ENCODE results near the gene CLEC4G.

The CLEC4G gene

GRCh38 chr19:7725791-7726190, 6.1 kb downstream of the CLEC4G start:
- H3K9me3 ChIP-seq (ENCODE audit: control insufficient read depth, low read length): no peaks in the 10 kb centered on the region
- no peak overlapping the region for H3K4me3 ChIP-seq (ENCODE audit: extremely low read depth, insufficient read depth, low read length, poor library complexity, severe bottlenecking)
- H3K27ac ChIP-seq (ENCODE audit: low read depth, low read length, severe bottlenecking): no peak overlapping the region
- 67 to 71% methylated on average over 1 to 2 of the region's 2 CpGs for WGBS, 2 experiments (ENCODE audit: insufficient coverage in 2 of 2)
- no peaks in the 10 kb centered on the region for H3K4me1 ChIP-seq (ENCODE audit: control insufficient read depth, insufficient read depth, low read length, poor library complexity, severe bottlenecking)
- H3K36me3 ChIP-seq (ENCODE audit: control insufficient read depth, insufficient read depth, low read length): no peaks in the 10 kb centered on the region

DNA sequence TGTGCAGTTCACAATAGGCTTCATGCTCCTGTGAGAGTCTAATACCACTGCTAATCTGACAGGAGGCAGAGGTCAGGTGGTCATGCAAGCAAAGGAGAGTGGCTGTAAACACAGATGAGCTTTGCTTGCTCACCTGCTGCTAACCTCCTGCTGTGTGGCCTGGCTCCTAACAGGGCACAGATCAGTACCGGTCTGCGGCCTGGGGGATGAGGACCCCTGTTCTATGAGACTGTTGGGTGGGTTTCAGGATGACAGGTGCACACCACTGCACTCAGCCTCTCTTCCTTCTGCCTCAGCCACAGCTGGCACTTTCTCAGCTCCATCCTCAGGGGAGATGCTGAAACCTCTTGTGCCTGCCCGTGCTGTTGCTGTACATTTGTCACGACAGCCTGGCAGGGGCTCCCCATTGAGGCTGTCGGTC, 9.7 kb downstream of the CLEC4G start:
- H3K4me3 ChIP-seq (ENCODE audit: extremely low read depth, insufficient read depth, low read length, poor library complexity, severe bottlenecking): no peak overlapping the region
- 55 to 59% methylated on average over 3 of the region's 5 CpGs for WGBS, 2 experiments (ENCODE audit: insufficient coverage in 2 of 2)

DNA sequence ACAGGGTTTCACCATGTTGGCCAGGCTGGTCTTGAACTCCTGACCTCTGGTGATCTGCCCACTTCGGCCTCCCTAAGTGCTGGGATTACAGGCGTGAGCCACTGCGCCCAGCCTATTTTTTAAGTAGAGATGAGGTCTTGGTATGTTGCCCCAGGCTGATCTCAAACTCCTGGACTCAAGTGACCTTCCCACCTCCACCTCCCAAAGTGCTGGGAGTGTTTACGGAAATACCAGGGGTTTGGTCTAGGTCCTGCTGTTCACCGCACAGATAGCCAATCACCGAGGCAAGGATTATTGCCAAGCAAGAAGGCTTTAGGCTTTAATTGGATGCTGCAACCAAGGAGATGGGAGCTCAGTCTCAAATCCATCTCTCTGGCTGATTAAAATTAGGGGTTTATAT, 11.6 kb downstream of the CLEC4G start:
- H3K36me3 ChIP-seq (ENCODE audit: control insufficient read depth, insufficient read depth, low read length): no peaks in the 10 kb centered on the region
- H3K9me3 ChIP-seq (ENCODE audit: control insufficient read depth, low read length): no peaks in the 10 kb centered on the region
- WGBS, 2 experiments (ENCODE audit: insufficient coverage in 2 of 2): 88 to 89% methylated on average over 4 to 5 of the region's 6 CpGs
- no peaks in the 10 kb centered on the region for H3K4me1 ChIP-seq (ENCODE audit: control insufficient read depth, insufficient read depth, low read length, poor library complexity, severe bottlenecking)
- H3K27ac ChIP-seq (ENCODE audit: low read depth, low read length, severe bottlenecking): no peak overlapping the region
- no peak overlapping the region for H3K4me3 ChIP-seq (ENCODE audit: extremely low read depth, insufficient read depth, low read length, poor library complexity, severe bottlenecking)

More for the DNA sequence above, 9.7 kb downstream of the CLEC4G start:
- Histone ChIP-seq H3K27ac (ENCODE audit: low read depth, low read length, severe bottlenecking) (no peak overlapping the region), H3K36me3 (ENCODE audit: control insufficient read depth, insufficient read depth, low read length) (no peaks in the 10 kb centered on the region), H3K4me1 (ENCODE audit: control insufficient read depth, insufficient read depth, low read length, poor library complexity, severe bottlenecking) (no peaks in the 10 kb centered on the region), H3K9me3 (ENCODE audit: control insufficient read depth, low read length) (no peaks in the 10 kb centered on the region)

DNA sequence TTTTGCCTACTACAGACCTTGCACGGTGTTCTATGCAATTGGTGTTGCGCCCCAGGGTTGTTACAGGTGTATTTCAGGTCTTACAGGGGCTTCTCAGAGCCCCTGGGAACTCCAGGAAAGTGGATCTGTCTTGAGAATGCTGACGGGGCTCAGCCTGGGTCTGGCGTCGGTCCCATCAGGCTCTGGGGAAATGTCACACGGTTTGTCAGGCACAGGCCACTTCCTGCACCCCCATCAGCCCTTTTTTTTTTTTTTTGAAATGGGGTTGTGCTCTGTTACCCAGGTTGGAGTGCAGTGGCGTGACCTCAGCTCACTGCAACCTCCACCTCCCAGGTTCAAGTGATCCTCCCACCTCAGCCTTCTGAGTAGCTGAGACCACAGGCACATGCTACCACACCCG, 13.2 kb downstream of the CLEC4G start:
- 78 to 87% methylated on average over 7 of the region's 8 CpGs for WGBS, 2 experiments (ENCODE audit: insufficient coverage in 2 of 2)
- H3K4me3 ChIP-seq (ENCODE audit: extremely low read depth, insufficient read depth, low read length, poor library complexity, severe bottlenecking): no peak overlapping the region
- H3K4me1 ChIP-seq (ENCODE audit: control insufficient read depth, insufficient read depth, low read length, poor library complexity, severe bottlenecking): no peaks in the 10 kb centered on the region
- no peaks in the 10 kb centered on the region for H3K36me3 ChIP-seq (ENCODE audit: control insufficient read depth, insufficient read depth, low read length)
- H3K9me3 ChIP-seq (ENCODE audit: control insufficient read depth, low read length): no peaks in the 10 kb centered on the region
- no peak overlapping the region for H3K27ac ChIP-seq (ENCODE audit: low read depth, low read length, severe bottlenecking)

GRCh38 chr19:7716762-7717161, 15.1 kb downstream of the CLEC4G start:
- H3K4me3 ChIP-seq (ENCODE audit: extremely low read depth, insufficient read depth, low read length, poor library complexity, severe bottlenecking): no peak overlapping the region
- 80% methylated on average over 1 of the region's 1 CpG; no CpG with 5 or more reads in 1 of the 2 experiments for WGBS, 2 experiments (ENCODE audit: insufficient coverage in 2 of 2)
- H3K4me1 ChIP-seq (ENCODE audit: control insufficient read depth, insufficient read depth, low read length, poor library complexity, severe bottlenecking): no peaks in the 10 kb centered on the region
- H3K9me3 ChIP-seq (ENCODE audit: control insufficient read depth, low read length): no peaks in the 10 kb centered on the region
- H3K36me3 ChIP-seq (ENCODE audit: control insufficient read depth, insufficient read depth, low read length): no peaks in the 10 kb centered on the region
- no peak overlapping the region for H3K27ac ChIP-seq (ENCODE audit: low read depth, low read length, severe bottlenecking)

DNA sequence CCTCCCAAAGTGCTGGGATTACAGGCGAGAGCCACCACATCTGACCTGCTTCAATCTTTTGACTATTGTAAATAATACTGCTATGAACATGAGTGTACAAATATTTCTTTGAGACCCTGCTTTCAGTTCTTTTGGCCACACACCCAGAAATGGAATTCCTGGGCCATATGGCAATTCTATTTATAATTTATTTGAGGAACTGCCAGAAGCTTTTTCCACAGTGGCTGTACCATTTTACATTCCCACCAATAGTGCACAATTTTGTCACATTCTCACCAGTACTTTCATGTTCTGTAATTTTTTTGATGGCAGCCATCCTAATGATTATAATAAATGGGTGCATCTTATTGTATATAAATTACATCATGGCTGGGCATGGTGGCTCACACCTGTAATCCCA, 16.2 kb downstream of the CLEC4G start:
- H3K4me3 ChIP-seq (ENCODE audit: extremely low read depth, insufficient read depth, low read length, poor library complexity, severe bottlenecking): no peak overlapping the region
- no peak overlapping the region for H3K27ac ChIP-seq (ENCODE audit: low read depth, low read length, severe bottlenecking)
- no peaks in the 10 kb centered on the region for H3K9me3 ChIP-seq (ENCODE audit: control insufficient read depth, low read length)
- H3K36me3 ChIP-seq (ENCODE audit: control insufficient read depth, insufficient read depth, low read length): no peaks in the 10 kb centered on the region
- no CpG with 5 or more reads among the region's 1 CpG for WGBS, 2 experiments (ENCODE audit: insufficient coverage in 2 of 2)
- no peaks in the 10 kb centered on the region for H3K4me1 ChIP-seq (ENCODE audit: control insufficient read depth, insufficient read depth, low read length, poor library complexity, severe bottlenecking)

DNA sequence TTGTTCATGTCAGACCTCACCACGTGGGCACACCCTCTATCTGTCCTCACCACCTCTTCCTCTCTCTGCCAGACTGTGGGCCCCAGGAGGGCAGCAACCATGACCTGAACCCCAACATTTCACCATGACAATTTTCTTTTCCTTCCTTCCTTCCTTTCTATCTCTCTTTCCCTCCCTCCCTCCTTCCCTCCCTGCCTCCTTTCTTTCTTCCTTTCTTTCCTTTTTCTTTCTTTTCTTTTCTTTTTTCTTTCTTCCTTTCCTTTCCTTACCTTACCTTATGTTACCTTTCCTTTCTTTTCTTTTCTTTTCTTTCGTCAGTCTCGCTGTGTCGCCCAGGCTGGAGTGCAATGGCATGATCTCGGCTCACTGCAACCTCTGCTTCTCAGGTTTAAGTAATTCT, 21.3 kb downstream of the CLEC4G start:
- 80 to 88% methylated on average over 5 of the region's 5 CpGs for WGBS, 2 experiments (ENCODE audit: insufficient coverage in 2 of 2)
- H3K4me1 ChIP-seq (ENCODE audit: control insufficient read depth, insufficient read depth, low read length, poor library complexity, severe bottlenecking): no peaks in the 10 kb centered on the region

DNA sequence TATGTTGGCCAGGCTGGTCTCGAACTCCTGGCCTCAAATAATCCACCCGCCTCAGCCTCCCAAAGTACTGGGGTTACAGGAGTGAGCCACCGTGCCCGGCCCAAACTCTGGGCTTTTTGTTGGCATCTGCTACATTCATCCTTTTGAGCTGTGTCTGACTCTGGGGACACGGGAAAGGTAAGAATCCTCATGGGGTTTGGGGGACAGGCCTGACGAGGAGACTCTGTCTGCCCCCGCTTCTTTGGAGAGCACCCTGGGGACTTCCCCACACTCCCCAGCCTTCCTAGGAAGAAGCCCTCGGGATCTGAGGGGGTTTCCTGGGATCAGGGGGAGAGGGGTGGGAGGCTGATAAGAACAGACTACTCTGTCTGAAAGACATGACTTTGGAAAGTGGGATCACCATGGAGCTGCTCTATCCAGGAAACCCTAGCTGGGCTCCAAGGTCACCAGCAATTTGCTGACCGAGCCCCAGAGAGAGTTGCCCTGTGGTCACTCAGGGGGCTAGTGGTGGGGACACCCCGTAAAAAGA, 21.9 kb downstream of the CLEC4G start:
- Histone ChIP-seq H3K9me3 (ENCODE audit: control insufficient read depth, low read length) (no peaks in the 10 kb centered on the region), H3K4me1 (ENCODE audit: control insufficient read depth, insufficient read depth, low read length, poor library complexity, severe bottlenecking) (no peaks in the 10 kb centered on the region), H3K4me3 (ENCODE audit: extremely low read depth, insufficient read depth, low read length, poor library complexity, severe bottlenecking) (no peak overlapping the region), H3K27ac (ENCODE audit: low read depth, low read length, severe bottlenecking) (no peak overlapping the region), H3K36me3 (ENCODE audit: control insufficient read depth, insufficient read depth, low read length) (no peaks in the 10 kb centered on the region)
- WGBS, 2 experiments (ENCODE audit: insufficient coverage in 2 of 2): 81 to 90% methylated on average over 6 to 8 of the region's 10 CpGs

More for the DNA sequence above, 21.3 kb downstream of the CLEC4G start:
- Histone ChIP-seq H3K4me3 (ENCODE audit: extremely low read depth, insufficient read depth, low read length, poor library complexity, severe bottlenecking) (no peak overlapping the region), H3K9me3 (ENCODE audit: control insufficient read depth, low read length) (no peaks in the 10 kb centered on the region), H3K36me3 (ENCODE audit: control insufficient read depth, insufficient read depth, low read length) (no peaks in the 10 kb centered on the region), H3K27ac (ENCODE audit: low read depth, low read length, severe bottlenecking) (no peak overlapping the region)

GRCh38 chr19:7706955-7707456, 24.9 kb downstream of the CLEC4G start:
- Histone ChIP-seq H3K4me1 (ENCODE audit: control insufficient read depth, insufficient read depth, low read length, poor library complexity, severe bottlenecking) (no peaks in the 10 kb centered on the region), H3K36me3 (ENCODE audit: control insufficient read depth, insufficient read depth, low read length) (no peaks in the 10 kb centered on the region), H3K4me3 (ENCODE audit: extremely low read depth, insufficient read depth, low read length, poor library complexity, severe bottlenecking) (no peak overlapping the region), H3K27ac (ENCODE audit: low read depth, low read length, severe bottlenecking) (no peak overlapping the region), H3K9me3 (ENCODE audit: control insufficient read depth, low read length) (no peaks in the 10 kb centered on the region)
- 55 to 72% methylated on average over 3 to 4 of the region's 8 CpGs for WGBS, 2 experiments (ENCODE audit: insufficient coverage in 2 of 2)

GRCh38 chr19:7706188-7706954, 25.5 kb downstream of the CLEC4G start:
- no peak overlapping the region for H3K4me3 ChIP-seq (ENCODE audit: extremely low read depth, insufficient read depth, low read length, poor library complexity, severe bottlenecking)
- H3K27ac ChIP-seq (ENCODE audit: low read depth, low read length, severe bottlenecking): no peak overlapping the region
- no peaks in the 10 kb centered on the region for H3K36me3 ChIP-seq (ENCODE audit: control insufficient read depth, insufficient read depth, low read length)
- no peaks in the 10 kb centered on the region for H3K4me1 ChIP-seq (ENCODE audit: control insufficient read depth, insufficient read depth, low read length, poor library complexity, severe bottlenecking)
- 85 to 90% methylated on average over 10 to 11 of the region's 14 CpGs for WGBS, 2 experiments (ENCODE audit: insufficient coverage in 2 of 2)
- H3K9me3 ChIP-seq (ENCODE audit: control insufficient read depth, low read length): no peaks in the 10 kb centered on the region

Measured in mesodermal cell (in vitro differentiated cells).